HCT116 (cell line): ENCODE measurements around the gene SUPV3L1. TPM values are rescaled to one million over a fixed set of nuclear protein-coding genes. Genes with fewer than 3 reads are reported as not detected.

ENCODE experiments used
- ATAC-seq: fragments of 200-7000 bp; cut with Tn5 transposase; 2 replicates; pipeline ENCODE4 v1.9.1; 2020; ENCODE audit warnings: mild to moderate bottlenecking, moderate library complexity
- BruUV-seq: library from RNA; stranded (reverse); fragments of 400-500 nt; replicated peaks from 2 replicates; lab custom pipeline; 2021; lab: Mats Ljungman, UMichigan
- CTCF ChIA-PET: fragments of 300-600 bp; sonication (Branson Sonifier 250); formaldehyde crosslinking; loops from one replicate; lab custom pipeline; 2021; ENCODE audit warnings: antibody characterized with exemption; lab: Charles Lee
- POLR2A ChIA-PET: fragments of 300-600, 350-600 bp; sonication (Branson Sonifier 250); formaldehyde crosslinking; loops from one replicate; lab custom pipeline; 2021; ENCODE audit warnings: antibody characterized with exemption; lab: Charles Lee
- RAD21 ChIA-PET, 2 experiments: fragments of 300-600 bp; sonication (Branson Sonifier 250); formaldehyde crosslinking; loops; one replicate each; lab custom pipeline; 2023; ENCODE audit warnings: low total read pairs in 2 of 2; ENCODE audit not compliant: uncharacterized antibody in 2 of 2, unreplicated experiment in 2 of 2, low non-redundant PET in 1 of 2; lab: Charles Lee
- DNase-seq: peaks from one replicate; pipeline ENCODE4 v3.0.0-alpha.2; 2010; ENCODE audit warnings: low read depth, low spot score
- H2AFZ ChIP-seq: fragments of 200-600 bp; shearing (Covaris generic), sonication (generic); 2 replicates; pipeline ENCODE4 v1.6.1; 2017; ENCODE audit warnings: low read depth, mixed run types, mixed read lengths, antibody characterized with exemption, low read length; ENCODE audit not compliant: poor library complexity, severe bottlenecking
- H3K27ac ChIP-seq: 2 replicates; pipeline ENCODE4 v1.5.1; 2012; ENCODE audit warnings: low read depth, low read length
- H3K27me3 ChIP-seq: fragments of 200-600 bp; sonication (generic); 2 replicates; pipeline ENCODE4 v1.6.1; 2016; ENCODE audit warnings: mixed run types, low read length, mixed read lengths; ENCODE audit not compliant: insufficient read depth
- H3K36me3 ChIP-seq, 2 experiments: fragments of 200-500 bp in 1 of 2; fragments of 200-600 bp in 1 of 2; sonication (Bioruptor generic) in 1 of 2; sonication (generic) in 1 of 2; 2 replicates each; pipeline versions ENCODE4 v1.5.1 to v1.6.1; 2014 to 2016; ENCODE audit warnings: low read length in 2 of 2, inconsistent platforms in 1 of 2, mixed read lengths in 1 of 2, mixed run types in 1 of 2; ENCODE audit not compliant: insufficient read depth in 2 of 2, control insufficient read depth in 1 of 2
- H3K4me1 ChIP-seq, 2 experiments: fragments of 200-600 bp in 1 of 2; sonication (generic) in 1 of 2; 2 replicates each; pipeline versions ENCODE4 v1.5.1 to v1.6.1; 2012 to 2017; ENCODE audit warnings: low read length in 2 of 2, inconsistent platforms in 1 of 2, mild to moderate bottlenecking in 1 of 2, mixed read lengths in 1 of 2, mixed run types in 1 of 2, moderate library complexity in 1 of 2; ENCODE audit not compliant: insufficient read depth in 2 of 2, control insufficient read depth in 1 of 2
- H3K4me2 ChIP-seq: fragments of 200-600 bp; sonication (generic); 2 replicates; pipeline ENCODE4 v1.6.1; 2017; ENCODE audit warnings: mixed run types, low read length, mixed read lengths
- H3K4me3 ChIP-seq, 2 experiments: fragments of 200-600 bp in 1 of 2; sonication (generic) in 1 of 2; replicated peaks in 1 of 2; 2 replicates each; pipeline ENCODE4 v1.5.1; 2011 to 2016; ENCODE audit warnings: low read length in 2 of 2, control low read depth in 1 of 2, low read depth in 1 of 2, mild to moderate bottlenecking in 1 of 2, mixed read lengths in 1 of 2, mixed run types in 1 of 2
- H3K79me2 ChIP-seq: fragments of 200-600 bp; sonication (generic); 2 replicates; pipeline ENCODE4 v1.6.1; 2017; ENCODE audit warnings: mild to moderate bottlenecking, mixed run types, low read length, moderate library complexity, mixed read lengths; ENCODE audit not compliant: insufficient read depth
- H3K9ac ChIP-seq: fragments of 200-600 bp; sonication (generic); 2 replicates; pipeline ENCODE4 v1.6.1; 2016; ENCODE audit warnings: low read length, mixed read lengths
- H3K9me2 ChIP-seq: fragments of 200-600 bp; sonication (generic), shearing (Covaris generic); 2 replicates; pipeline ENCODE4 v1.6.1; 2017; ENCODE audit warnings: mixed run types, mild to moderate bottlenecking, moderate library complexity; ENCODE audit not compliant: insufficient read depth
- H3K9me3 ChIP-seq, 2 experiments: fragments of 200-500 bp in 1 of 2; fragments of 200-600 bp in 1 of 2; sonication (Bioruptor generic) in 1 of 2; sonication (generic) in 1 of 2; 2 replicates each; pipeline ENCODE4 v1.6.1; 2014 to 2017; ENCODE audit warnings: low read length in 2 of 2, mixed read lengths in 2 of 2, inconsistent platforms in 1 of 2, low read depth in 1 of 2, mild to moderate bottlenecking in 1 of 2, mixed run types in 1 of 2, moderate library complexity in 1 of 2; ENCODE audit not compliant: control insufficient read depth in 1 of 2, insufficient read depth in 1 of 2
- H4K20me1 ChIP-seq: fragments of 200-600 bp; sonication (generic), shearing (Covaris generic); 2 replicates; pipeline ENCODE4 v1.6.1; 2017; ENCODE audit warnings: mixed run types, mild to moderate bottlenecking, moderate library complexity; ENCODE audit not compliant: insufficient read depth
- CBX3 ChIP-seq: IDR thresholded peaks from 2 replicates; pipeline ENCODE4 v1.6.1; 2012; ENCODE audit warnings: low read depth
- EGR1 ChIP-seq: IDR thresholded peaks from 2 replicates; pipeline ENCODE4 v1.6.1; 2012; ENCODE audit warnings: low read depth
- ELF1 ChIP-seq: IDR thresholded peaks from 2 replicates; pipeline ENCODE4 v1.6.1; 2012; ENCODE audit warnings: low read depth, borderline replicate concordance
- EZH2 ChIP-seq: fragments of 200-600 bp; sonication (generic); IDR thresholded peaks from 2 replicates; pipeline ENCODE4 v1.6.1; 2017; ENCODE audit warnings: antibody characterized with exemption, mixed run types
- EZH2phosphoT487 ChIP-seq: fragments of 200-600 bp; IDR thresholded peaks from 2 replicates; pipeline ENCODE4 v1.6.1; 2018; ENCODE audit warnings: antibody characterized with exemption, borderline replicate concordance
- FOSL1 ChIP-seq: IDR thresholded peaks from 2 replicates; pipeline ENCODE4 v1.6.1; 2012; ENCODE audit warnings: low read depth
- JUND ChIP-seq: IDR thresholded peaks from 2 replicates; pipeline ENCODE4 v1.6.1; 2012
- MAX ChIP-seq: IDR thresholded peaks from 2 replicates; pipeline ENCODE4 v1.6.1; 2012
- POLR2A ChIP-seq: IDR thresholded peaks from 2 replicates; pipeline ENCODE4 v1.7.0; 2011; ENCODE audit warnings: borderline replicate concordance; ENCODE audit not compliant: insufficient read depth, insufficient read length; ENCODE audit errors: extremely low read depth
- POLR2AphosphoS5 ChIP-seq: IDR thresholded peaks from 2 replicates; pipeline ENCODE4 v1.6.1; 2011; ENCODE audit warnings: mild to moderate bottlenecking, low read depth, low read length, moderate library complexity
- RAD21 ChIP-seq: IDR thresholded peaks from 2 replicates; pipeline ENCODE4 v1.6.1; 2012; ENCODE audit warnings: low read depth, mild to moderate bottlenecking
- REST ChIP-seq: IDR thresholded peaks from 2 replicates; pipeline ENCODE4 v1.6.1; 2012; ENCODE audit warnings: low read depth
- SP1 ChIP-seq: IDR thresholded peaks from 2 replicates; pipeline ENCODE4 v1.6.1; 2012; ENCODE audit warnings: low read depth
- SRF ChIP-seq: IDR thresholded peaks from 2 replicates; pipeline ENCODE4 v1.6.1; 2012; ENCODE audit warnings: low read depth
- ZFX ChIP-seq: fragments of 450-650 bp; IDR thresholded peaks from 2 replicates; pipeline ENCODE4 v1.6.1; 2017
- ZNF274 ChIP-seq: fragments of 200-500 bp; sonication (Bioruptor generic); IDR thresholded peaks from 2 replicates; pipeline ENCODE4 v1.6.1; 2014; ENCODE audit warnings: mild to moderate bottlenecking, low read depth, low read length, inconsistent platforms
- intact Hi-C: fragments of 100-400 bp; cut with micrococcal nuclease; formaldehyde crosslinking; loops from 2 replicates; pipeline ENCODE4 v1.10.0; 2022
- total RNA-seq: library from RNA; stranded (reverse); gene quantifications from one replicate; pipeline ENCODE4 v1.2.1, GENCODE V29; 2021; ENCODE audit not compliant: unreplicated experiment
- TF ChIP-seq, protein P1 (sequence below): IDR thresholded peaks from 2 replicates; pipeline ENCODE4 v1.6.1; 2011; ENCODE audit warnings: mild to moderate bottlenecking, low read length, moderate library complexity; ENCODE audit not compliant: insufficient replicate concordance; ENCODE audit errors: extremely low read depth
- TF ChIP-seq, protein P2 (sequence below): IDR thresholded peaks from 2 replicates; pipeline ENCODE4 v1.6.1; 2012

The SUPV3L1 gene
- total RNA-seq, 1 experiment from 2014 or later: 59.7 TPM

GRCh38 chr10:69247313-69247710 lies 67.3 kb downstream of the SUPV3L1 start:
- no peak overlapping the region for H3K4me2 ChIP-seq
- no peak overlapping the region for H2AFZ ChIP-seq
- TF ChIP-seq FOSL1 (no peak), POLR2A (no peak), POLR2AphosphoS5 (no peak), MAX (no peak), RAD21 (no peak), EGR1 (no peak), EZH2phosphoT487 (no peak), SRF (no peak), ELF1 (no peak), REST (no peak), ZFX (no peak), EZH2 (no peak), SP1 (no peak), CBX3 (no peak), JUND (no peak), ZNF274 (no peak)
- TF ChIP-seq, protein P1, sequence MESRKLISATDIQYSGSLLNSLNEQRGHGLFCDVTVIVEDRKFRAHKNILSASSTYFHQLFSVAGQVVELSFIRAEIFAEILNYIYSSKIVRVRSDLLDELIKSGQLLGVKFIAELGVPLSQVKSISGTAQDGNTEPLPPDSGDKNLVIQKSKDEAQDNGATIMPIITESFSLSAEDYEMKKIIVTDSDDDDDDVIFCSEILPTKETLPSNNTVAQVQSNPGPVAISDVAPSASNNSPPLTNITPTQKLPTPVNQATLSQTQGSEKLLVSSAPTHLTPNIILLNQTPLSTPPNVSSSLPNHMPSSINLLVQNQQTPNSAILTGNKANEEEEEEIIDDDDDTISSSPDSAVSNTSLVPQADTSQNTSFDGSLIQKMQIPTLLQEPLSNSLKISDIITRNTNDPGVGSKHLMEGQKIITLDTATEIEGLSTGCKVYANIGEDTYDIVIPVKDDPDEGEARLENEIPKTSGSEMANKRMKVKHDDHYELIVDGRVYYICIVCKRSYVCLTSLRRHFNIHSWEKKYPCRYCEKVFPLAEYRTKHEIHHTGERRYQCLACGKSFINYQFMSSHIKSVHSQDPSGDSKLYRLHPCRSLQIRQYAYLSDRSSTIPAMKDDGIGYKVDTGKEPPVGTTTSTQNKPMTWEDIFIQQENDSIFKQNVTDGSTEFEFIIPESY: no peak
- TF ChIP-seq, protein P2, sequence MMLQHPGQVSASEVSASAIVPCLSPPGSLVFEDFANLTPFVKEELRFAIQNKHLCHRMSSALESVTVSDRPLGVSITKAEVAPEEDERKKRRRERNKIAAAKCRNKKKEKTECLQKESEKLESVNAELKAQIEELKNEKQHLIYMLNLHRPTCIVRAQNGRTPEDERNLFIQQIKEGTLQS: no peak
- BruUV-seq: no TSS peak
- no peaks in the 10 kb centered on the region for H3K36me3 ChIP-seq
- H4K20me1 ChIP-seq: no peaks in the 10 kb centered on the region
- H3K4me3 ChIP-seq: no peak overlapping the region
- no peaks in the 10 kb centered on the region for H3K9me2 ChIP-seq
- H3K27ac ChIP-seq: no peak overlapping the region
- no peak overlapping the region for H3K9ac ChIP-seq
- RAD21 ChIA-PET: no interaction called here
- CTCF ChIA-PET: no interaction called here
- H3K79me2 ChIP-seq: no peaks in the 10 kb centered on the region
- POLR2A ChIA-PET: no interaction called here
- H3K4me1 ChIP-seq: no peaks in the 10 kb centered on the region
- H3K27me3 ChIP-seq: no peaks in the 10 kb centered on the region
- ATAC-seq (no peak), DNase-seq (no peak)
- intact Hi-C loops: no loop called here
- no peaks in the 10 kb centered on the region for H3K9me3 ChIP-seq
